B cell (primary cell): ENCODE data around the gene TRAPPC2B. TPM values are rescaled to one million over a fixed set of nuclear protein-coding genes. Genes with fewer than 3 reads are reported as not detected.

Experiments
- ATAC-seq: fragments of 200-7000 bp; cut with Tn5 transposase; one replicate; pipeline ENCODE4 v1.10.0; 2021; ENCODE audit warnings: low read depth, mild to moderate bottlenecking, moderate number of reproducible peaks, moderate library complexity
- CTCF ChIA-PET: fragments of 350-600 bp; sonication (Branson Sonifier 250); formaldehyde crosslinking; loops from one replicate; lab custom pipeline; 2021; ENCODE audit warnings: antibody characterized with exemption, inconsistent platforms; lab: Charles Lee
- POLR2A ChIA-PET: fragments of 350-600 bp; sonication (Branson Sonifier 250); formaldehyde crosslinking; loops from one replicate; lab custom pipeline; 2021; ENCODE audit warnings: antibody characterized with exemption; lab: Charles Lee
- DNase-seq: peaks from one replicate; pipeline ENCODE4 v3.0.0; 2013
- H2AFZ ChIP-seq: 2 replicates; pipeline ENCODE4 v1.6.1; 2012; ENCODE audit warnings: mild to moderate bottlenecking, low read depth, low read length; ENCODE audit not compliant: insufficient read depth, poor library complexity, severe bottlenecking
- H3K27ac ChIP-seq, 2 donors: 1 replicate in 1 of 2; 2 replicates in 1 of 2; pipeline ENCODE4 v1.5.1; 2012 to 2013; ENCODE audit warnings: low read length in 2 of 2, mild to moderate bottlenecking in 2 of 2, moderate library complexity in 1 of 2
- H3K27me3 ChIP-seq, 4 experiments: fragments of 200-600 bp in 1 of 4; sonication (generic) in 1 of 4; replicated peaks in 1 of 4; 1 replicate in 2 of 4; 2 replicates in 2 of 4; pipeline versions ENCODE4 v1.6.1 to v1.7.0; 2013 to 2016; ENCODE audit warnings: low read length in 3 of 4, mild to moderate bottlenecking in 2 of 4, mixed read lengths in 1 of 4, moderate library complexity in 1 of 4; ENCODE audit not compliant: insufficient read depth in 4 of 4, control insufficient read depth in 3 of 4; ENCODE audit errors: control extremely low read depth in 1 of 4
- H3K36me3 ChIP-seq, 2 experiments: replicated peaks in 1 of 2; 1 replicate in 1 of 2; 2 replicates in 1 of 2; pipeline versions ENCODE4 v1.6.1 to v1.7.1; 2013; ENCODE audit warnings: low read length in 1 of 2; ENCODE audit not compliant: insufficient read depth in 2 of 2, control insufficient read depth in 1 of 2; ENCODE audit errors: control extremely low read depth in 1 of 2, extremely low read depth in 1 of 2
- H3K4me1 ChIP-seq, 2 donors: fragments of 200-600 bp in 1 of 2; sonication (generic) in 1 of 2; 1 replicate in 1 of 2; 2 replicates in 1 of 2; pipeline versions ENCODE4 v1.5.1 to v1.6.1; 2013 to 2017; ENCODE audit warnings: low read length in 2 of 2; ENCODE audit not compliant: control insufficient read depth in 2 of 2, insufficient read depth in 2 of 2
- H3K4me2 ChIP-seq: replicated peaks from 2 replicates; pipeline ENCODE3; 2012; ENCODE audit warnings: mild to moderate bottlenecking, low read depth, low read length; ENCODE audit not compliant: poor library complexity, severe bottlenecking
- H3K4me3 ChIP-seq, 5 experiments: fragments of 200-600 bp in 1 of 5; sonication (generic) in 1 of 5; 1 replicate in 3 of 5; 2 replicates in 2 of 5; pipeline versions ENCODE4 v1.5.1 to v1.7.0; 2011 to 2016; ENCODE audit warnings: low read length in 4 of 5, mild to moderate bottlenecking in 4 of 5, low read depth in 2 of 5, control low read depth in 1 of 5, moderate library complexity in 1 of 5; ENCODE audit not compliant: insufficient read depth in 1 of 5; ENCODE audit errors: control extremely low read depth in 1 of 5, extremely low read depth in 1 of 5
- H3K79me2 ChIP-seq: fragments of 200-600 bp; sonication (generic); one replicate; pipeline ENCODE4 v1.6.0; 2016; ENCODE audit warnings: low read length; ENCODE audit not compliant: control insufficient read depth, insufficient read depth
- H3K9ac ChIP-seq: fragments of 200-600 bp; sonication (generic); 2 replicates; pipeline ENCODE4 v1.6.1; 2017; ENCODE audit warnings: mild to moderate bottlenecking, low read length, moderate library complexity
- H3K9me3 ChIP-seq, 3 donors: one replicate each; pipeline versions ENCODE4 v1.6.1 to v1.7.1; 2013; ENCODE audit warnings: low read length in 2 of 3; ENCODE audit not compliant: control insufficient read depth in 2 of 3, insufficient read depth in 1 of 3; ENCODE audit errors: control extremely low read depth in 1 of 3
- H4K20me1 ChIP-seq: 2 replicates; pipeline ENCODE4 v1.6.0; 2012; ENCODE audit warnings: mild to moderate bottlenecking, low read length; ENCODE audit not compliant: insufficient read depth, control insufficient read depth, poor library complexity, severe bottlenecking
- H3K27ac Mint-ChIP-seq: one replicate; pipeline ENCODE4 v1.8.0; 2021; ENCODE audit warnings: mixed read lengths
- H3K27me3 Mint-ChIP-seq: one replicate; pipeline ENCODE4 v1.8.0; 2021; ENCODE audit warnings: mixed read lengths
- H3K4me1 Mint-ChIP-seq: one replicate; pipeline ENCODE4 v1.8.0; 2021; ENCODE audit warnings: mixed read lengths
- H3K4me3 Mint-ChIP-seq: one replicate; pipeline ENCODE4 v1.8.0; 2021; ENCODE audit warnings: mixed read lengths
- H3K9me3 Mint-ChIP-seq: one replicate; pipeline ENCODE4 v1.8.0; 2022; ENCODE audit warnings: mixed read lengths; ENCODE audit not compliant: insufficient read depth
- CTCF ChIP-seq: fragments of 200-600 bp; IDR thresholded peaks from one replicate; pipeline ENCODE4 v1.8.0; 2022; ENCODE audit warnings: antibody characterized with exemption, mild to moderate bottlenecking
- EZH2 ChIP-seq: IDR thresholded peaks from 2 replicates; pipeline ENCODE4 v1.6.1; 2012; ENCODE audit warnings: borderline replicate concordance, low read depth, mild to moderate bottlenecking, moderate library complexity, low read length; ENCODE audit not compliant: insufficient read depth, poor library complexity, severe bottlenecking
- WGBS: methylation state at CpG from one replicate; pipeline ENCODE4 v1.1.5; 2013; ENCODE audit warnings: missing lambda C conversion rate; ENCODE audit not compliant: insufficient coverage; 5-methylcytosine and 5-hydroxymethylcytosine counted together
- intact Hi-C: fragments of 100-400 bp; cut with micrococcal nuclease; formaldehyde crosslinking; loops from one replicate; pipeline ENCODE4 v1.10.0; 2022
- polyA plus RNA-seq: library from polyadenylated mRNA; depleted of rRNA; stranded (reverse); fragments of >200 nt; gene quantifications from 2 replicates; pipeline ENCODE4 v1.2.3, GENCODE V29; 2012
- total RNA-seq, 2 donors: library from RNA; stranded (reverse); fragments of 120-200 nt in 1 of 2; gene quantifications; 1 replicate in 1 of 2; 2 replicates in 1 of 2; pipeline versions ENCODE4 v1.2.3 to v1.2.4, GENCODE V29; 2013 to 2022

Gene TRAPPC2B
- total and polyA plus RNA-seq, 2 donors (not counting 1 experiment from before 2014, with no cell fraction given) = 9.6 to 29.2 TPM

GRCh38 chr19:57410877-57411671 lies 47.7 kb downstream of the TRAPPC2B start, which contains the start of gene ZNF17:
TSS of gene ZNF17 (plus strand) at chr19:57411161. CDS start at chr19:57413616, 2,455 bp downstream.
- H3K4me1 Mint-ChIP-seq = peaks cover 26% of the 10 kb centered on the region
- TF ChIP-seq CTCF = no peak
- TF ChIP-seq EZH2 = no peak
- intact Hi-C loops = loop anchor here (1.0 kb wide), 9 partner anchors 22 to 270 kb away; partner anchors contain the start of genes TRAPPC2B, ZNF304, ZNF416 and ZNF419

More at GRCh38 chr19:57410877-57411671, 47.7 kb downstream of the TRAPPC2B start, which contains the start of gene ZNF17:
- Histone ChIP-seq H3K4me2 (peak within 1 kb of the TSS; percentile 92), H3K27me3 (no peaks in the 10 kb centered on the region), H3K9me3 (no peaks in the 10 kb centered on the region), H2AFZ (peak within 1 kb of the TSS; percentile 98), H3K36me3 (peaks cover 7 to 18% of the 10 kb centered on the region in 2 experiments), H4K20me1 (peaks cover 8% of the 10 kb centered on the region), H3K79me2 (peaks cover 51% of the 10 kb centered on the region), H3K9ac (peak within 1 kb of the TSS; percentile 96), H3K4me1 (peaks cover 12 to 17% of the 10 kb centered on the region in 2 donors), H3K27ac (peak within 1 kb of the TSS; percentile 22 to 77), H3K4me3 (peak within 1 kb of the TSS; percentile 66 to 98 (median 89))
- CTCF ChIA-PET = no interaction called here
- peak; percentile 100 for ATAC-seq
- Mint-ChIP-seq H3K4me3 (peak within 1 kb of the TSS; percentile 97), H3K27ac (peak within 1 kb of the TSS; percentile 89), H3K9me3 (peaks cover 1% of the 10 kb centered on the region), H3K27me3 (no peaks in the 10 kb centered on the region)
- POLR2A ChIA-PET = interaction anchor here (1.5 kb wide), 1 partner anchor 22 kb away, joined by 5 read pairs; the partner anchor contains the start of gene ZNF548
- peak; percentile 93 for DNase-seq
- WGBS = under 1% methylated on average over 55 of the region's 55 CpGs

Other genes starting within 250 kb of the TRAPPC2B start
- gene USP29, start 243.6 kb upstream of the TRAPPC2B start, total RNA-seq = not detected in 2 replicates
- gene USP29, start 243.6 kb upstream of the TRAPPC2B start, polyA plus RNA-seq = not detected in 2 replicates
- not detected in 2 replicates for gene ZIM3, start 218.3 kb upstream of the TRAPPC2B start, total RNA-seq
- not detected in 2 replicates for gene ZIM3, start 218.3 kb upstream of the TRAPPC2B start, polyA plus RNA-seq
- not detected in 2 replicates for gene DUXA, start 196.1 kb upstream of the TRAPPC2B start, total RNA-seq
- gene DUXA, start 196.1 kb upstream of the TRAPPC2B start, polyA plus RNA-seq = not detected in 2 replicates
- 72.4 and 82.6 TPM in 2 replicates for gene ZNF264, start 172.1 kb upstream of the TRAPPC2B start, total RNA-seq
- 9.4 and 12.1 TPM in 2 replicates for gene ZNF264, start 172.1 kb upstream of the TRAPPC2B start, polyA plus RNA-seq
- 2.0 and 2.4 TPM in 2 replicates for gene AURKC, start 132.5 kb upstream of the TRAPPC2B start, total RNA-seq
- 0.35 and 0.89 TPM in 2 replicates for gene AURKC, start 132.5 kb upstream of the TRAPPC2B start, polyA plus RNA-seq
- 18.9 and 20.0 TPM in 2 replicates for gene ZNF805, start 122.9 kb upstream of the TRAPPC2B start, total RNA-seq
- gene ZNF805, start 122.9 kb upstream of the TRAPPC2B start, polyA plus RNA-seq = 1.9 and 4.9 TPM in 2 replicates
- 90.5 and 92.4 TPM in 2 replicates for gene ZNF460, start 83.1 kb upstream of the TRAPPC2B start, total RNA-seq
- gene ZNF460, start 83.1 kb upstream of the TRAPPC2B start, polyA plus RNA-seq = 8.4 and 15.3 TPM in 2 replicates
- 16.7 and 19.6 TPM in 2 replicates for gene ZNF543, start 43.1 kb upstream of the TRAPPC2B start, total RNA-seq
- 4.0 and 4.6 TPM in 2 replicates for gene ZNF543, start 43.1 kb upstream of the TRAPPC2B start, polyA plus RNA-seq
- gene ZNF304, start 12.3 kb upstream of the TRAPPC2B start, total RNA-seq = 16.2 and 16.9 TPM in 2 replicates
- 5.0 and 7.2 TPM in 2 replicates for gene ZNF304, start 12.3 kb upstream of the TRAPPC2B start, polyA plus RNA-seq
- 9.7 and 9.9 TPM in 2 replicates for gene ZNF547, start within 50 bp of the TRAPPC2B start, total RNA-seq
- 1.2 and 2.6 TPM in 2 replicates for gene ZNF547, start within 50 bp of the TRAPPC2B start, polyA plus RNA-seq
- 83.8 and 85.8 TPM in 2 replicates for gene ZNF548, start 26.3 kb downstream of the TRAPPC2B start, total RNA-seq
- gene ZNF548, start 26.3 kb downstream of the TRAPPC2B start, polyA plus RNA-seq = 52.5 and 92.7 TPM in 2 replicates
- 25.8 and 30.7 TPM in 2 replicates for gene ZNF17, start 47.6 kb downstream of the TRAPPC2B start, total RNA-seq
- gene ZNF17, start 47.6 kb downstream of the TRAPPC2B start, polyA plus RNA-seq = 9.7 and 9.9 TPM in 2 replicates
- gene ZNF749, start 71.8 kb downstream of the TRAPPC2B start, total RNA-seq = 17.4 and 20.1 TPM in 2 replicates
- 5.7 and 9.3 TPM in 2 replicates for gene ZNF749, start 71.8 kb downstream of the TRAPPC2B start, polyA plus RNA-seq
- gene VN1R1, start 93.6 kb downstream of the TRAPPC2B start, total RNA-seq = 1.6 and 2.4 TPM in 2 replicates
- 0.39 and 0.52 TPM in 2 replicates for gene VN1R1, start 93.6 kb downstream of the TRAPPC2B start, polyA plus RNA-seq
- gene ZNF772, start 114.0 kb downstream of the TRAPPC2B start, total RNA-seq = 26.2 and 27.4 TPM in 2 replicates
- gene ZNF772, start 114.0 kb downstream of the TRAPPC2B start, polyA plus RNA-seq = 1.7 and 2.2 TPM in 2 replicates
- gene ZNF419, start 124.2 kb downstream of the TRAPPC2B start, total RNA-seq = 31.1 TPM in 2 replicates
- 8.7 and 11.2 TPM in 2 replicates for gene ZNF419, start 124.2 kb downstream of the TRAPPC2B start, polyA plus RNA-seq
- 28.6 and 29.2 TPM in 2 replicates for gene ZNF773, start 136.4 kb downstream of the TRAPPC2B start, total RNA-seq
- gene ZNF773, start 136.4 kb downstream of the TRAPPC2B start, polyA plus RNA-seq = 12.6 and 13.3 TPM in 2 replicates
- 23.0 and 23.7 TPM in 2 replicates for gene ZNF549, start 163.8 kb downstream of the TRAPPC2B start, total RNA-seq
- gene ZNF549, start 163.8 kb downstream of the TRAPPC2B start, polyA plus RNA-seq = 5.4 and 6.6 TPM in 2 replicates
- gene ZNF550, start 196.3 kb downstream of the TRAPPC2B start, total RNA-seq = 31.1 and 38.1 TPM in 2 replicates
- gene ZNF550, start 196.3 kb downstream of the TRAPPC2B start, polyA plus RNA-seq = 18.0 and 18.1 TPM in 2 replicates
- gene ZNF416, start 215.4 kb downstream of the TRAPPC2B start, total RNA-seq = 13.0 and 13.9 TPM in 2 replicates
- gene ZNF416, start 215.4 kb downstream of the TRAPPC2B start, polyA plus RNA-seq = 1.4 and 1.6 TPM in 2 replicates
- 19.2 and 21.8 TPM in 2 replicates for gene ZIK1, start 220.6 kb downstream of the TRAPPC2B start, total RNA-seq
- gene ZIK1, start 220.6 kb downstream of the TRAPPC2B start, polyA plus RNA-seq = 3.4 and 5.3 TPM in 2 replicates
- gene ZNF530, start 236.3 kb downstream of the TRAPPC2B start, total RNA-seq = 11.2 and 11.6 TPM in 2 replicates
- 2.2 and 4.3 TPM in 2 replicates for gene ZNF530, start 236.3 kb downstream of the TRAPPC2B start, polyA plus RNA-seq